K562 (cell line): ENCODE measurements around the gene TBRG4. TPM values are rescaled to one million over a fixed set of nuclear protein-coding genes. Genes with fewer than 3 reads are reported as not detected.

Source experiments
- ATAC-seq: fragments of 200-7000 bp; cut with Tn5 transposase; 3 replicates; pipeline ENCODE4 v1.9.1; 2020; ENCODE audit warnings: moderate library complexity
- BruUV-seq: library from RNA; stranded (reverse); fragments of 400-500 nt; replicated peaks from 2 replicates; lab custom pipeline; 2021; lab: Mats Ljungman, UMichigan
- CTCF ChIA-PET: fragments of 300-600 bp; formaldehyde crosslinking; extraction: SDS; loops from one replicate; lab custom pipeline; 2021; ENCODE audit warnings: low intra/inter-chr PET ratio; lab: Yijun Ruan, JAX
- POLR2A ChIA-PET: fragments of 300-600, 350-650 bp; sonication (Branson Sonifier 250); formaldehyde crosslinking; extraction: SDS; loops from one replicate; lab custom pipeline; 2021; ENCODE audit warnings: antibody characterized with exemption, inconsistent platforms; lab: Yijun Ruan, JAX
- DNase-seq, 4 experiments: peaks; one replicate each; pipeline versions ENCODE4 v3.0.0 to v3.0.0-alpha.2; 2011 to 2018; ENCODE audit warnings: low spot score in 3 of 4, mixed read lengths in 3 of 4; ENCODE audit errors: extremely low read depth in 1 of 4
- FAIRE-seq: peaks from 2 replicates; lab custom pipeline; 2011; peaks lifted over from hg19 to GRCh38; lab: Jason Lieb, UNC
- H2AFZ ChIP-seq: 2 replicates; pipeline ENCODE4 v1.6.0; 2011; ENCODE audit warnings: low read depth, low read length, control low read depth, inconsistent platforms
- H3K27ac ChIP-seq: fragments of 200-600 bp; 3 replicates; pipeline ENCODE4 v1.8.0; 2011; ENCODE audit warnings: low read depth, mild to moderate bottlenecking, control low read depth, inconsistent platforms, low read length, moderate library complexity, mixed read lengths; ENCODE audit errors: extremely low read depth
- H3K27me3 ChIP-seq, 2 experiments: fragments of 300-600 bp in 1 of 2; 2 replicates in 1 of 2; 3 replicates in 1 of 2; pipeline versions ENCODE4 v1.6.0 to v1.8.0; 2011; ENCODE audit warnings: inconsistent platforms in 2 of 2, low read length in 2 of 2, mild to moderate bottlenecking in 1 of 2, mixed read lengths in 1 of 2, moderate library complexity in 1 of 2; ENCODE audit not compliant: control insufficient read depth in 2 of 2, insufficient read depth in 2 of 2
- H3K36me3 ChIP-seq: fragments of 300-600 bp; 3 replicates; pipeline ENCODE4 v1.8.0; 2011; ENCODE audit warnings: mild to moderate bottlenecking, low read length, inconsistent platforms; ENCODE audit not compliant: control insufficient read depth, insufficient read depth
- H3K4me1 ChIP-seq, 2 experiments: fragments of 200-600 bp in 1 of 2; replicated peaks in 1 of 2; 2 replicates in 1 of 2; 3 replicates in 1 of 2; pipeline versions ENCODE4 v1.5.1 to v1.8.0; 2011; ENCODE audit warnings: inconsistent platforms in 2 of 2, low read length in 2 of 2, mild to moderate bottlenecking in 1 of 2, mixed read lengths in 1 of 2, moderate library complexity in 1 of 2; ENCODE audit not compliant: control insufficient read depth in 2 of 2, insufficient read depth in 2 of 2
- H3K4me2 ChIP-seq: 2 replicates; pipeline ENCODE4 v1.6.1; 2011; ENCODE audit warnings: low read length, control low read depth, inconsistent platforms, mixed read lengths; ENCODE audit not compliant: insufficient read depth
- H3K4me3 ChIP-seq: fragments of 200-600 bp; sonication (generic), shearing (Covaris generic); 2 replicates; pipeline ENCODE4 v1.5.1; 2016; ENCODE audit warnings: control low read depth, inconsistent platforms
- H3K79me2 ChIP-seq: fragments of 200-600 bp; 3 replicates; pipeline ENCODE4 v1.8.0; 2011; ENCODE audit warnings: low read length, inconsistent platforms; ENCODE audit not compliant: control insufficient read depth, insufficient read depth
- H3K9ac ChIP-seq, 2 experiments: 2 replicates each; pipeline versions ENCODE4 v1.6.0 to v1.6.1; 2011; ENCODE audit warnings: low read depth in 2 of 2, low read length in 2 of 2, control low read depth in 1 of 2, inconsistent platforms in 1 of 2, mild to moderate bottlenecking in 1 of 2, mixed read lengths in 1 of 2; ENCODE audit not compliant: insufficient read depth in 1 of 2
- H3K9me1 ChIP-seq: one replicate; pipeline ENCODE4 v1.6.0; 2011; ENCODE audit warnings: inconsistent platforms, mild to moderate bottlenecking, low read length, moderate library complexity; ENCODE audit not compliant: control insufficient read depth, insufficient read depth
- H3K9me3 ChIP-seq: replicated peaks from 2 replicates; pipeline ENCODE4 v1.5.1; 2011; ENCODE audit warnings: low read depth, low read length, inconsistent platforms; ENCODE audit not compliant: control insufficient read depth, insufficient read depth
- H4K20me1 ChIP-seq: replicated peaks from 2 replicates; pipeline ENCODE4 v1.6.1; 2011; ENCODE audit warnings: low read length, inconsistent platforms, mixed read lengths; ENCODE audit not compliant: control insufficient read depth, insufficient read depth
- CEBPZ ChIP-seq: fragments of 150-350 bp; IDR thresholded peaks from 2 replicates; pipeline ENCODE4 v1.6.1; 2014; ENCODE audit warnings: low read depth, mild to moderate bottlenecking, low read length, borderline replicate concordance
- RAD51 ChIP-seq: fragments of 450-650 bp; IDR thresholded peaks from 2 replicates; pipeline ENCODE4 v1.7.1; 2016; ENCODE audit warnings: low read depth, mild to moderate bottlenecking, borderline replicate concordance
- TCF7 ChIP-seq: sonication (generic); IDR thresholded peaks from 2 replicates; pipeline ENCODE4 v1.6.1; 2016; ENCODE audit warnings: antibody characterized with exemption, borderline replicate concordance
- ZFP36 ChIP-seq: fragments of 150-350 bp; IDR thresholded peaks from 2 replicates; pipeline ENCODE4 v1.6.1; 2018; ENCODE audit warnings: low read length, low read depth; ENCODE audit not compliant: partially characterized antibody
- ZNF561 ChIP-seq: fragments of 450-650 bp; formaldehyde crosslinking; conservative IDR thresholded peaks from 2 replicates; pipeline ENCODE4 v1.4.0; 2020; ENCODE audit warnings: mild to moderate bottlenecking, moderate library complexity
- WGBS: fragments of 100-300 bp; shearing (Covaris generic); methylation state at CpG from one replicate; pipeline ENCODE4 v1.1.6; 2016; ENCODE audit warnings: low coverage, mixed read lengths; ENCODE audit not compliant: insufficient coverage; ENCODE audit errors: missing lambda C conversion rate; 5-methylcytosine and 5-hydroxymethylcytosine counted together
- in situ Hi-C: fragments of 300-500 bp; cut with MboI; formaldehyde crosslinking; loops from 4 replicates; pipeline ENCODE4 v1.15.0; 2018; ENCODE audit warnings: inconsistent platforms, mixed read lengths
- intact Hi-C: fragments of 100-400 bp; cut with micrococcal nuclease; formaldehyde crosslinking; loops from 2 replicates; pipeline ENCODE4 v1.14.2; 2022
- polyA plus RNA-seq, 8 experiments: library from polyadenylated mRNA; depleted of rRNA in 4 of 8; stranded (reverse) in 5 of 8; unstranded in 3 of 8; fragments of >200 nt; fragmentation: Nextera tagmentation in 2 of 8; fragmentation: Illumina TruSeq in 1 of 8; extraction: Ambion mirVana in 2 of 8; extraction: Trizol in 1 of 8; gene quantifications; 2 replicates each; pipeline versions ENCODE4 v1.2.1 to v1.2.3, GENCODE V29; 2011 to 2014; ENCODE audit warnings: inconsistent platforms in 1 of 8, missing spikeins in 1 of 8
- total RNA-seq, 7 experiments: library from RNA; depleted of rRNA in 6 of 7; stranded (reverse); fragments of >200 nt in 6 of 7; fragmentation: Illumina TruSeq in 2 of 7; extraction: Trizol in 2 of 7; gene quantifications; 2 replicates each; pipeline versions ENCODE4 v1.2.1 to v1.2.3, GENCODE V29; 2011 to 2021; ENCODE audit warnings: low replicate concordance in 1 of 7
- TF ChIP-seq, protein P1 (sequence below): fragments of 250-450 bp; sonication (Bioruptor Pico); IDR thresholded peaks from 2 replicates; pipeline ENCODE4 v1.4.0; 2020; ENCODE audit warnings: mild to moderate bottlenecking, moderate library complexity

TBRG4 gene
- total and polyA plus RNA-seq, 9 of the 15 experiments (the other 6 are each of a cell fraction or from before 2014, with no cell fraction given): 11.2 to 322 (median 216) TPM

DNA sequence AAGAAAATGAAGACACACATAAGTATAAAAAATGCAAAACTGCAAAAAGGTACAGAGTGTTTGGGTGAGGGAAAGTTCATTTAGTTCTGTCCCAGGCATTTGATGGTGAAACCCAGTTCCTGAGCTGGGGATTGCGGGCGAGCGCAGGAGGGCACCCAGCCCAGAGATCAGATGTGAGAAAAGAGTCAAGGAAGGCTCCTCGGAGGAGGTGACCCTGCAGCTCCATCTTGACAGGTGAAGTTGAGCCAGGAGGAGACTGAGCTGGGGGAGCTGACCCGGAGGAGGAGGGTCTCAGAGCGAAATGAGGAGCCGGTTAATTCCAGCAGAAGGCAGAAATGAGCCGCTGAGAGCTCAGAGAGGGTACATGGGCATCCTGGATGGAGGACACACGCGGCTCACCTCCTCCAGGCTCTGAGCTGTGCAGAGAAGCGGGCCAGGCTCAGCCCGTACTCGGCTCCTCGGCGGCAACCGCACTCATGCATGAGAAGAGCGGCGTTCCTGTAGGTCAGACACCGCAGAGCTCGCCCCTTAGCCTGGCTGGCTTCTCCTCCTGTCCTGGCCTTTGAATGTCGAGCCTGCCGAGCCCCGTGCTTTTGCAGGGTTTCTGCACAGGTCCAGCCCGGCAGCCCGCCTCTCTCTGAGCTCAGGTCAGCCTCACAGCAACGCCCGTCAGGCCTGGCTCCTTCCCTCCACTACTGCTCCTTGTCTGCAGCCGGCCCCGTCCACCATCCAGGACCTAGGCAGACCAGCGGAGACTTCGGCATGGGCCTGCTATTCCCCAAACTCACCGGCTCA lies 36.6 kb upstream of the TBRG4 start:
- TF ChIP-seq CEBPZ (no peak), ZNF561 (CRISPR knock-in tag) (no peak), TCF7 (no peak), RAD51 (no peak), ZFP36 (peak; percentile 91)
- TF ChIP-seq, protein P1, sequence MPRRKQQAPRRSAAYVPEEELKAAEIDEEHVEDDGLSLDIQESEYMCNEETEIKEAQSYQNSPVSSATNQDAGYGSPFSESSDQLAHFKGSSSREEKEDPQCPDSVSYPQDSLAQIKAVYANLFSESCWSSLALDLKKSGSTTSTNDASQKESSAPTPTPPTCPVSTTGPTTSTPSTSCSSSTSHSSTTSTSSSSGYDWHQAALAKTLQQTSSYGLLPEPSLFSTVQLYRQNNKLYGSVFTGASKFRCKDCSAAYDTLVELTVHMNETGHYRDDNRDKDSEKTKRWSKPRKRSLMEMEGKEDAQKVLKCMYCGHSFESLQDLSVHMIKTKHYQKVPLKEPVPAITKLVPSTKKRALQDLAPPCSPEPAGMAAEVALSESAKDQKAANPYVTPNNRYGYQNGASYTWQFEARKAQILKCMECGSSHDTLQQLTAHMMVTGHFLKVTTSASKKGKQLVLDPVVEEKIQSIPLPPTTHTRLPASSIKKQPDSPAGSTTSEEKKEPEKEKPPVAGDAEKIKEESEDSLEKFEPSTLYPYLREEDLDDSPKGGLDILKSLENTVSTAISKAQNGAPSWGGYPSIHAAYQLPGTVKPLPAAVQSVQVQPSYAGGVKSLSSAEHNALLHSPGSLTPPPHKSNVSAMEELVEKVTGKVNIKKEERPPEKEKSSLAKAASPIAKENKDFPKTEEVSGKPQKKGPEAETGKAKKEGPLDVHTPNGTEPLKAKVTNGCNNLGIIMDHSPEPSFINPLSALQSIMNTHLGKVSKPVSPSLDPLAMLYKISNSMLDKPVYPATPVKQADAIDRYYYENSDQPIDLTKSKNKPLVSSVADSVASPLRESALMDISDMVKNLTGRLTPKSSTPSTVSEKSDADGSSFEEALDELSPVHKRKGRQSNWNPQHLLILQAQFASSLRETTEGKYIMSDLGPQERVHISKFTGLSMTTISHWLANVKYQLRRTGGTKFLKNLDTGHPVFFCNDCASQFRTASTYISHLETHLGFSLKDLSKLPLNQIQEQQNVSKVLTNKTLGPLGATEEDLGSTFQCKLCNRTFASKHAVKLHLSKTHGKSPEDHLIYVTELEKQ (CRISPR knock-in tag): no peak
- intact Hi-C loops: no loop called here
- H3K4me3 ChIP-seq: no peak overlapping the region
- H3K4me2 ChIP-seq: no peak overlapping the region
- ATAC-seq (peak; percentile 47), FAIRE-seq (peak; percentile 35), DNase-seq (no peak)
- no peak overlapping the region for H3K27ac ChIP-seq
- no peaks in the 10 kb centered on the region for H3K36me3 ChIP-seq
- WGBS: 15% methylated on average over 32 of the region's 32 CpGs
- BruUV-seq: no TSS peak
- peaks cover 0 to 12% of the 10 kb centered on the region in 2 experiments; a peak in 2 of 5 replicates for H3K4me1 ChIP-seq
- H3K79me2 ChIP-seq: no peaks in the 10 kb centered on the region
- H2AFZ ChIP-seq: peak overlapping the region; percentile 57
- ChIA-PET CTCF (no interaction called here), POLR2A (interaction anchor here (0.6 kb wide), 2 partner anchors 174 to 1322 kb away, joined by 3 to 4 read pairs; no protein-coding TSS in a partner anchor)
- H4K20me1 ChIP-seq: 0 out of 2 replicates have a peak, but pooled peaks cover 3% of the 10 kb centered on the region
- peaks cover 10 to 38% of the 10 kb centered on the region in 2 experiments for H3K27me3 ChIP-seq
- no peaks in the 10 kb centered on the region for H3K9me3 ChIP-seq
- H3K9ac ChIP-seq: peak overlapping the region in 1 of 2 experiments; percentile 72; a peak in 2 of 4 replicates
- in situ Hi-C loops: no loop called here
- no peaks in the 10 kb centered on the region for H3K9me1 ChIP-seq
